Transverse colon (tissue), 3 donors: ENCODE data around the gene GFRA1.

Source experiments
- POLR2A ChIP-seq: fragments of 450-650 bp; IDR thresholded peaks from one replicate; pipeline ENCODE4 v1.6.1; 2016; ENCODE audit warnings: antibody characterized with exemption, mild to moderate bottlenecking, moderate library complexity
- TF ChIP-seq, protein P1 (sequence below), 5 experiments: fragments of 200-600 bp in 3 of 5; fragments of 450-650 bp in 2 of 5; sonication (generic) in 3 of 5; IDR thresholded peaks; 1 replicate in 2 of 5; 2 replicates in 3 of 5; pipeline ENCODE4 v1.5.1; 2016 to 2017; ENCODE audit warnings: antibody characterized with exemption in 5 of 5, inconsistent platforms in 3 of 5, mild to moderate bottlenecking in 2 of 5, moderate library complexity in 1 of 5

GRCh38 chr10:116158036-116158435 lies 115.0 kb downstream of the GFRA1 start:
- TF ChIP-seq POLR2A = no peak
- TF ChIP-seq, protein P1, sequence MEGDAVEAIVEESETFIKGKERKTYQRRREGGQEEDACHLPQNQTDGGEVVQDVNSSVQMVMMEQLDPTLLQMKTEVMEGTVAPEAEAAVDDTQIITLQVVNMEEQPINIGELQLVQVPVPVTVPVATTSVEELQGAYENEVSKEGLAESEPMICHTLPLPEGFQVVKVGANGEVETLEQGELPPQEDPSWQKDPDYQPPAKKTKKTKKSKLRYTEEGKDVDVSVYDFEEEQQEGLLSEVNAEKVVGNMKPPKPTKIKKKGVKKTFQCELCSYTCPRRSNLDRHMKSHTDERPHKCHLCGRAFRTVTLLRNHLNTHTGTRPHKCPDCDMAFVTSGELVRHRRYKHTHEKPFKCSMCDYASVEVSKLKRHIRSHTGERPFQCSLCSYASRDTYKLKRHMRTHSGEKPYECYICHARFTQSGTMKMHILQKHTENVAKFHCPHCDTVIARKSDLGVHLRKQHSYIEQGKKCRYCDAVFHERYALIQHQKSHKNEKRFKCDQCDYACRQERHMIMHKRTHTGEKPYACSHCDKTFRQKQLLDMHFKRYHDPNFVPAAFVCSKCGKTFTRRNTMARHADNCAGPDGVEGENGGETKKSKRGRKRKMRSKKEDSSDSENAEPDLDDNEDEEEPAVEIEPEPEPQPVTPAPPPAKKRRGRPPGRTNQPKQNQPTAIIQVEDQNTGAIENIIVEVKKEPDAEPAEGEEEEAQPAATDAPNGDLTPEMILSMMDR (IDR thresholded peaks at IDR 0.05) = no peak
